ENCODE data around the gene PTPRN2.

PTPRN2 gene

DNA sequence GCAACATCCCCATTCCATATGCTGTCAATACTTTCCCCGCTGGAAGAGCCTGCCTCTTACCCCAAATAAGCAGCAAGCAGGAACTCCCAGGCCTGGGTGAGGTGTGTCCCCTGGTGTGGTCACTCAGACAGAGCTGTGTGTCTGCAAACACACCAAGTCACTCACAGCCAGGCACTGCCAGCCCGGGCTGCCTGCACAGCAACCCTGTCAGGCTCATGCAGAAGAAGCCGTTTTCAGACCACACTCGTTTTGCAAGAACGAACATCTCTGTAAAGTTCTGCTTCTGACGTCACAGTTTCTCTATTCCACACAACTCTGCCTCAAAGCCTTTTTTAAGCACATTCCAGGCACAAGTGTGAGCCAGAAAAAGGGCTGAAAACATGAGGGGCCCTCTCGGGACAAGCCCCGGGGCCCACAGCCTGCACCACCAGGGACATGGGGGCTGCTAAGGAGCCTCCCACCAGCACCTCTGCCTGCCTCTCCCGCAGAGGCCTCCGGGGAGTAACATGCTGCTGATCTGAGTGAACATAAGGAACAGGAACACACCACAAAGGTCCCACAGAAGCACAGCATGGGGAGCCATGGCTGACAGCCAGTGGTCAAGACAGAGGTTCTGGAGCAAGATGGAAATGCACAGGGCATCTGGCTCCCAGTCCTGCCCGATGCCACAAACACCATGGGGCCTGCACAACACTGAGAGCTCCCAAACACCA is 11.4 kb downstream of the PTPRN2 start:
- DNase-seq: no peak

GRCh38 chr7:158574308-158575036 is 13.2 kb downstream of the PTPRN2 start:
- DNase-seq: no peak

GRCh38 chr7:158573310-158573709 is 14.3 kb downstream of the PTPRN2 start:
- no peak for DNase-seq

- DNase-seq: peak; percentile 78
These were observed 15.4 kb downstream of the PTPRN2 start for GRCh38 chr7:158572000-158572828.

DNA sequence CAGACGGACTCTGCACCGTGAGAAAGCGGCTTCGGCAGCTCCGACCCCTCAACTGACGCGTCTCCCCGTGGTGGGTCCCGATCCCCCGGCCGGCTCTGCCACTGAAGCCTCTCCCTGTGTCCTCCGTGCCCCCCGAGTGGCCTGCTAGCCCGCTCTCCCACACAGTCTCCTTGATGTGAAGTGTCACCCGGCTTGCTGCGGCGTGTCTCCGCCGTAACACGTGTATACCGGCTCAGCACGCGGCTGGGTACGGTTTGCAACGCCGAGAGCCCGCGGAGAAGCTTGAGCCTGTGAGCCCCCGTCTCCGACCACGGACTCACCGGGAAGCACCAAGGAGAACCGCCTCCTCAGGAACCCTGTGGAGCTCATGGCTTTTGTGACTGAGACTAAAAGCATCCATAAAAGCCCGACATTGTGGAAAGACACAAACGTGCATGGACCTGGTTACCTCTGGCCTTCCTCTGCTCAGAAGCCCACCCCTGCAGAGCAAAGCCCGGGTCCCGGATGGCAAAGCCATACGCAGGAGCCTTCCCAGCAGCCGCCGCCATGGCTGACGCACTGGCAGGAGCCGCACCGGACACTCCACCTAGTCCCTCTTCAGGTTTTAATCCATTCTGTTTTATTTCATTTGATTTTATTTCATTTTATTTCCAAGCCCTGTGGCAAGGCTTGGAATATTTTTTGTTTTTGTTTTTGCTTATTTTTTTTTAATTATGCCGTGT is 17.0 kb downstream of the PTPRN2 start:
- DNase-seq: no peak

GRCh38 chr7:158569858-158570323 is 17.7 kb downstream of the PTPRN2 start:
- no peak for DNase-seq

DNA sequence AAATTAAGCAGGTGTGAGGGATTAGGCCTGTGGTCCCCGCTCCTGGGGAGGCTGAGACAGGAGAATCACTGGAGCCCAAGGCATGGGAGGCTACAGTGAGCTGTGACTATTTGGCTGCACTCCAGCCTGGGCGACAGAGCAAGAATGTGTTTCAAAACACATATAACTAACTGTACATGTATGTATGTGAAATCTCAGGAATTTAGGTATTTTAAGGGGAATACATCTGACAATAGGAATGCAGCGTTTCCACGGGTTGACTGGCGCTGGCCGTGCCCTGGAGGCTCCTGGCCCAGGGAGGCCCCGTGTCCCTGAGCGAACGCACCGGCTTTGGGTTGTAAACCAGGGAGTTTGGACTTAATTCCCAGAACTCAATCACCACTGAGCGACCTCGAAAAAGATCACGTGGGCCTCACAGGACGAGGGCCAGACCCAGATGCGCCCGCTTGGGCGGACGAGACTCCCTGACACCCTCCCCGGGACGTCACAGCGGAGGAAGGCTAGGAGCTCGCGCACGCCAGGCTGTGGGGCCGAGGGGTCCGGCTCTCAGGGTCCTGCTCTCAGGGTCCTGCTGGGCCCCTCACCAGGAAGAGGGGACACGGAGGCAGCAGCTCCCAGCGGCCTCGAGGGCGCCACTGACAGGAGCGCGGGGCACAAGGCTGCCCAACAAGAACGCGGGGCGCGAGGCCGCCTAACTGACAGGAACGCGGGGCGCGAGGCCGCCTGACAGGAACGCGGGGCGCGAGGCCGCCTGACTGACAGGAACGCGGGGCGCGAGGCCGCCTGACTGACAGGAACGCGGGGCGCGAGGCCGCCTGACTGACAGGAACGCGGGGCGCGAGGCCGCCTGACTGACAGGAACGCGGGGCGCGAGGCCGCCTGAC is 18.4 kb downstream of the PTPRN2 start:
- DNase-seq: no peak

- peak; percentile 20 for DNase-seq
These were observed 20.4 kb downstream of the PTPRN2 start for GRCh38 chr7:158567153-158567603.

DNA sequence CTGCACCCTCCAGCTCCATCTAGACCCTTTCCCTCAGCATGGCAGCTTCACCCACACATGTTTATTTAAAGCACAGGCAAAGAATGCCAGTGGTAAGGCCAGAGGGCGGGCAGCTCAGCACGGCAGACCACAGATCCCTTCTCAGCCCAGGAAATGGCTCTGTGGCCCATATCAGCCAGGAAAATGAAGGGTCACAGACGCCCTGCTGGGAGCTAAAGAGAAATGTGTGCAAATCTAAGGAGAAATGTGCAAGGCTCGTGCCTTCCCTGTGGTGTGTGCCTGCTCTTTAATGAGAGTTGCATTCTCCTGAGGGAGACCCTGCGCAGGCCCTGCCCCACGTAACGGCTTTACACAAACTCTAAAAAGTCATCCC is 23.0 kb downstream of the PTPRN2 start:
- DNase-seq: no peak

- no peak for DNase-seq
These were observed 23.5 kb downstream of the PTPRN2 start for GRCh38 chr7:158563911-158564662.

GRCh38 chr7:158563051-158563450 is 24.6 kb downstream of the PTPRN2 start:
- DNase-seq: no peak

DNA sequence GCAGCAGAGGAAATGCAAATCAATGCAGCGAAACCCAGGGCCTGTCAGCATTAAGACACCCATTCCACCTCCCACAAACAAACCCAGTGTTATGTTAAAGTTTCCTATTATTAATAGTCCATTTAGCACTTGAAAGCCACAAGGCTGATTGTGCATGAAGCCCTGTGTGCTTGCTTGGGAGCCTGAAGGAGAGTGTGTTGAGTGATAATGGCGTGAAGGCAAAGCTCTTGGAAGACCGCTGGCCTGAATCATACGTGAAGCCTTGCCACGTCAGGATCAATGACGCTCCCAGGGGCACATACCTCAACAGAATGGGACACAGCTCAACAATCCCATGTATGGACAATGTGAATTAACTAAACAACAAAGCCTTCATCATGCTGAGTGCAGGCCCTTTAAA is 25.1 kb downstream of the PTPRN2 start:
- no peak for DNase-seq

- DNase-seq: no peak
These were observed 26.0 kb downstream of the PTPRN2 start for GRCh38 chr7:158561659-158562058.

- no peak for DNase-seq
These were observed 27.2 kb downstream of the PTPRN2 start for GRCh38 chr7:158560386-158560785.

DNA sequence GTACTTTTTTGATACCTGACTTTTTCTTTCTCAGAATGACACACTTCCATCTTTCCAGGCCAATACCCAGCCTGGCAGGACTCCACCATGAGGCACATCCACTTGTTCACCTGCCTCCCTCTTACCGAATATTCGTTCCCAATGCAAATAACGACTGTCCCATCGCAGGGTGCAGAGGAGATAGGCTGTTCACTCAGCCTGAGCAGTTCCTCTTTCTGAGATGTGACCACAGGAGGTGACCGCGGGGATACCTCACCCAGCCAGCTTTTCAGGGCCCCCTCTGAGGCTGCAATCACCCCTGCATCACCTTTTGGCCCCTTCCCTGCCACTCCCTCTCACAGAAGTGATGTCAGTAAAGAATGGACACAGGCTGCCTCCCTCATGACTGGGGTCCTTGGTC is 28.3 kb downstream of the PTPRN2 start:
- no peak for DNase-seq

DNA sequence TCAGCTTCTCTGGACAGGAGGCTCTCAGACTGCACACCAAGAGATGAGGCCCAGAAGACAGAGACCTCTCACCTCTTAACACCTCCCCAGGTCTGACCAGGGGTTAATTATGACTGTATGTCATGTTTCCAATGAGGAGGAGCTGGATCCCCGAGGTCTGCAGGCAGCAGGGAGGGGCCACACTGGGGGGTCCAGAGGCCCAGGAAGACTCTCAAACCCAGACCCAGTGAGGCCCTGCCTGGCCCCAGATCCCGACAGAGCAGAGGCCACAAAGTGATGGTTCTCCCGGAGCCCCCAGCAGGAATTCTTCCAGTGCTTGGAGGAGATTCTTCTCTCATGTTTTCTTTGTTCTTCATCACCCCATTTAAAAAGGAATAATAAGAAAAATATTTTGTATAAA is 28.8 kb downstream of the PTPRN2 start:
- no peak for DNase-seq

DNA sequence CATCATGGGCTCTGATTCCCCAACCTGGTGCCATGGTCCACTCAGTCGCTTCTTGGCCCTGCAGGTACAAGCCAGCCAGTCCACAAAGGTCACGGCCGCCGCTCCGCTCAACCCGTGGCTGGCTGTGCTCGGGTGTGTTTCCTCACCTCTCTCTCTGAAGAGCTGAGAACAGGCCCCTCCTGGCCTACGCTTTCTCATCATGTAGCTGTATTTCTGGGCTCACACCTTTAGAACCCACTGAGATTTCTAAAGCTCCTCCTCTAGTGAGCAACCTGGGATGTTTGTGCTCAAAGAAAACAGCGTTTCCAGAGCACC is 30.2 kb downstream of the PTPRN2 start:
- no peak for DNase-seq

DNA sequence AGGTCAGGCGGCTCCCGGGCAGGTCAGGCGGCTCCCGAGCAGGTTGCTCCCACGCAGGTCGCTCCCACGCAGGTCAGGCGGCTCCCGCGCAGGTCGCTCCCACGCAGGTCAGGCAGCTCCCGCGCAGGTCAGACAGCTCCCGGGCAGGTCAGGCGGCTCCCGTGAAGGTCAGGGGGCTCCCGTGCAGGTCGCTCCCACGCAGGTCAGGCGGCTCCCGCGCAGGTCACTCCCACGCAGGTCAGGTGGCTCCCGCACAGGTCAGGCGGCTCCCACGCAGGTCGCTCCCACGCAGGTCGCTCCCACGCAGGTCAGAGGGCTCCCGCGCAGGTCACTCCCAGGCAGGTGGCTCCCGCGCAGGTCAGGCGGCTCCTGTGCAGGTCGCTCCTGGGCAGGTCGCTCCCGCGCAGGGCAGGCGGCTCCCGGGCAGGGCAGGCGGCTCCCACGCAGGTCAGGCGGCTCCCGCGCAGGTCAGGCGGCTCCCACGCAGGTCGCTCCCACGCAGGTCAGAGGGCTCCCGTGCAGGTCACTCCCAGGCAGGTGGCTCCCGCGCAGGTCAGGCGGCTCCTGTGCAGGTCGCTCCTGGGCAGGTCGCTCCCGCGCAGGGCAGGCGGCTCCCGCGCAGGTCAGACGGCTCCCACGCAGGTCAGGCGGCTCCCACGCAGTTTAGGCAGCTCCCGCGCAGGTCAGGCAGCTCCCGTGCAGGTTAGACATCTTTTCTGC is 30.7 kb downstream of the PTPRN2 start:
- DNase-seq: no peak

DNA sequence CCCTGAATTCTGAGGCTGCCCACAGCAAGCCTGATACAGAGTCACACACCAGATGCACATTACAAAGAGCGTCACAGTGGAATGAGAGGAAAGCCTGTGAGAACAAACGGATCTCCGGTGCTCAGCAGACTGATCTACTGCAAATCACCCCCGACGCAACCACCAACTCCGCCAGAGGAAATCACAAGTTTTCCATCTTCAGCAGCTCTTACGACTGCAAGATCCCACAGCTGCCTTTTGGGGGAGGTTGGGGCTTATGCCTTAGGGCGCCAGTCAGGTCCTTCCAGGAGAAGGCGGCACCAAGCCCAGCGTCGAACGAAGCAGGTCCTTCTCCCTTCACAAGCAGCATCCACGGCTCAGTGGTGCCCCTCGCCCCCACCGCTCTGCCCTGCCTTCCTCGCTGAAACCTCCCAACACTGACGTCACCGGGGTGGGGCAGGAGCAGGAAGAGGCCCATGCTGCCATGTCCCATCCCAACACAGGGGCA is 32.5 kb downstream of the PTPRN2 start:
- DNase-seq: no peak

- no peak for DNase-seq
These were observed 36.7 kb downstream of the PTPRN2 start for GRCh38 chr7:158550886-158551452.
